A673 (cell line): ENCODE measurements around the gene SRP19. TPM values are rescaled to one million over a fixed set of nuclear protein-coding genes. Genes with fewer than 3 reads are reported as not detected.
"Not testable (repeated sequence)": the region's sequence is repeated elsewhere in the genome, so short reads cannot be mapped to it uniquely, and the experiment has no call there.

Experiments used
- BruUV-seq: library from RNA; stranded (reverse); fragments of 400-500 nt; replicated peaks from 2 replicates; lab custom pipeline; 2021; lab: Mats Ljungman, UMichigan
- CTCF ChIA-PET: fragments of 300-600 bp; sonication (Branson Sonifier 250); formaldehyde crosslinking; loops from one replicate; lab custom pipeline; 2022; ENCODE audit warnings: antibody characterized with exemption; lab: Charles Lee
- POLR2A ChIA-PET: fragments of 300-600 bp; sonication (Branson Sonifier 250); formaldehyde crosslinking; loops from one replicate; lab custom pipeline; 2022; ENCODE audit warnings: antibody characterized with exemption; ENCODE audit not compliant: low non-redundant PET; lab: Charles Lee
- DNase-seq: peaks from one replicate; pipeline ENCODE4 v3.0.0-alpha.2; 2015; ENCODE audit warnings: low spot score
- H3K27ac ChIP-seq: fragments of 200-600 bp; sonication (generic); 2 replicates; pipeline ENCODE4 v1.5.1; 2016; ENCODE audit warnings: mixed run types, low read depth, mild to moderate bottlenecking, mixed read lengths, antibody characterized with exemption, low read length; ENCODE audit not compliant: poor library complexity, severe bottlenecking
- H3K27me3 ChIP-seq: fragments of 200-600 bp; sonication (generic); replicated peaks from 2 replicates; pipeline ENCODE4 v1.6.1; 2017; ENCODE audit warnings: mixed run types, low read depth, mild to moderate bottlenecking, mixed read lengths, antibody characterized with exemption, low read length; ENCODE audit not compliant: insufficient read depth, poor library complexity
- H3K36me3 ChIP-seq: fragments of 200-600 bp; sonication (generic); 2 replicates; pipeline ENCODE4 v1.6.1; 2016; ENCODE audit warnings: mixed run types, mild to moderate bottlenecking, mixed read lengths, antibody characterized with exemption, low read length; ENCODE audit not compliant: insufficient read depth, poor library complexity, severe bottlenecking
- H3K4me1 ChIP-seq: fragments of 200-600 bp; sonication (generic); 2 replicates; pipeline ENCODE4 v1.6.1; 2017; ENCODE audit warnings: mixed run types, mild to moderate bottlenecking, mixed read lengths, antibody characterized with exemption, low read length; ENCODE audit not compliant: insufficient read depth, poor library complexity, severe bottlenecking
- H3K4me3 ChIP-seq: fragments of 200-600 bp; sonication (generic); 2 replicates; pipeline ENCODE4 v1.5.1; 2016; ENCODE audit warnings: low read depth, mixed run types, mild to moderate bottlenecking, mixed read lengths, low read length; ENCODE audit not compliant: poor library complexity, severe bottlenecking
- H3K9me3 ChIP-seq: fragments of 200-600 bp; sonication (generic); 2 replicates; pipeline ENCODE4 v1.6.1; 2016; ENCODE audit warnings: mixed run types, low read depth, mild to moderate bottlenecking, mixed read lengths, antibody characterized with exemption, low read length; ENCODE audit not compliant: poor library complexity, severe bottlenecking
- CTCF ChIP-seq: fragments of 300-800, 200-600 bp; sonication (generic); conservative IDR thresholded peaks from 2 replicates; pipeline ENCODE4 v1.5.1; 2017; ENCODE audit warnings: low read depth, mild to moderate bottlenecking, antibody characterized with exemption, low read length, moderate library complexity, mixed read lengths
- EZH2 ChIP-seq: fragments of 200-600 bp; sonication (generic); IDR thresholded peaks from 2 replicates; pipeline ENCODE4 v1.6.1; 2017; ENCODE audit warnings: borderline replicate concordance, low read depth, mild to moderate bottlenecking, mixed read lengths, antibody characterized with exemption, low read length; ENCODE audit not compliant: poor library complexity, severe bottlenecking
- intact Hi-C: fragments of 100-400 bp; cut with micrococcal nuclease; formaldehyde crosslinking; loops from one replicate; pipeline ENCODE4 v1.10.0; 2022; ENCODE audit not compliant: unreplicated experiment
- total RNA-seq: library from RNA; stranded (reverse); gene quantifications from 2 replicates; pipeline ENCODE4 v1.2.3, GENCODE V29; 2021

Gene SRP19
- total RNA-seq, 1 experiment from 2014 or later, result 73.9 TPM

- peaks cover 36% of the 10 kb centered on the region for H3K36me3 ChIP-seq
- POLR2A ChIA-PET, result no interaction called here
Measured at GRCh38 chr5:112883192-112883591, 22.1 kb downstream of the SRP19 start.

DNA sequence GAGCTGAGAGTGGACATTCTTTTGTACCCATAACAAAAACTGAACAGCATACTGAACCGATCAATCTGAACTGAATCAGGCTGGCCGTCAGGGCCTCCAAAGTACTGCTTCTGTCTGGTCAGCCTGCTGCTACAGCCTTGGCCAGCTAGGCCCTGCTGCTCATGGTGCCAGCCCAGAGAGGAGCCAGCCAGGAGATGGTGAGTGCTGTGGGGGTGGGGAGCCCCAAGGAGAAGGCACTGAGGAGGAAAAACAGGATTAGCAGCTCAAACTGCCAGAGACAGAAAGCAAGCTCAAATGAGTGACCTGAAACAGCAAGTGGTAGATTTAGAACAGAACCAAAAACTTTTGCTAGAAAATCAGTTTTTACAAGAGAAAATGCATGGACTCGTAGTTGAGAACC is 23.9 kb downstream of the SRP19 start:
- H3K27me3 ChIP-seq, result no peaks in the 10 kb centered on the region
- no peak overlapping the region for H3K27ac ChIP-seq
- BruUV-seq, result no TSS peak
- TF ChIP-seq EZH2, result no peak
- no peak for TF ChIP-seq CTCF
- H3K4me3 ChIP-seq, result no peak overlapping the region
- ChIA-PET CTCF (no interaction called here), POLR2A (no interaction called here)
- H3K36me3 ChIP-seq, result peaks cover 33% of the 10 kb centered on the region
- intact Hi-C loops, result no loop called here
- no peaks in the 10 kb centered on the region for H3K9me3 ChIP-seq
- no peak for DNase-seq
- no peaks in the 10 kb centered on the region for H3K4me1 ChIP-seq

More at GRCh38 chr5:112883192-112883591, 22.1 kb downstream of the SRP19 start:
- no TSS peak for BruUV-seq
- TF ChIP-seq CTCF, result no peak
- no peak for TF ChIP-seq EZH2
- CTCF ChIA-PET, result no interaction called here
- Histone ChIP-seq H3K9me3 (no peaks in the 10 kb centered on the region), H3K27me3 (no peaks in the 10 kb centered on the region), H3K27ac (no peak overlapping the region), H3K4me3 (no peak overlapping the region), H3K4me1 (no peaks in the 10 kb centered on the region)
- DNase-seq, result no peak
- intact Hi-C loops, result no loop called here

- CTCF ChIA-PET, result no interaction called here
- intact Hi-C loops, result no loop called here
- Histone ChIP-seq H3K4me1 (no peaks in the 10 kb centered on the region), H3K9me3 (no peaks in the 10 kb centered on the region), H3K36me3 (peaks cover 34% of the 10 kb centered on the region), H3K4me3 (no peak overlapping the region), H3K27ac (no peak overlapping the region), H3K27me3 (no peaks in the 10 kb centered on the region)
- POLR2A ChIA-PET, result no interaction called here
- no TSS peak for BruUV-seq
- no peak for DNase-seq
- TF ChIP-seq CTCF (no peak), EZH2 (no peak)
Measured at GRCh38 chr5:112886975-112887374, 25.9 kb downstream of the SRP19 start.

DNA sequence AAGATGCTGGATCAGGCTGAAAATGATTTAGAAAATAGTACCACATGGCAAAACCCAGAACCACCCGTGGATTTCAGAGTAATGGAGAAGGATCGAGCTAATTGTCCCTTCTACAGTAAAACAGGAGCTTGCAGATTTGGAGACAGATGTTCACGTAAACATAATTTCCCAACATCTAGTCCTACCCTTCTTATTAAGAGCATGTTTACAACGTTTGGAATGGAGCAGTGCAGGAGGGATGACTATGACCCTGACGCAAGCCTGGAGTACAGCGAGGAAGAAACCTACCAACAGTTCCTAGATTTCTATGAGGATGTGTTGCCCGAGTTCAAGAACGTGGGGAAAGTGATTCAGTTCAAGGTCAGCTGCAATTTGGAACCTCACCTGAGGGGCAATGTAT is 31.0 kb downstream of the SRP19 start:
- TSS peak; percentile 70 for BruUV-seq
- POLR2A ChIA-PET, result not testable (repeated sequence)

More for the DNA sequence above, 31.0 kb downstream of the SRP19 start:
- H3K27me3 ChIP-seq, intact Hi-C loops, H3K27ac ChIP-seq, H3K4me1 ChIP-seq, DNase-seq, CTCF ChIA-PET, H3K4me3 ChIP-seq, H3K9me3 ChIP-seq: not testable (repeated sequence)
- H3K36me3 ChIP-seq, result peaks cover 14% of the 10 kb centered on the region
